Testis (tissue), 2 donors: ENCODE data around the gene WDR45B.

Source experiments
- POLR2A ChIP-seq: fragments of 450-650 bp; IDR thresholded peaks from one replicate; pipeline ENCODE4 v1.6.1; 2017; ENCODE audit warnings: antibody characterized with exemption, mild to moderate bottlenecking, moderate library complexity
- TF ChIP-seq, protein P1 (sequence below), 3 experiments: fragments of 450-650 bp in 2 of 3; fragments of 200-600 bp in 1 of 3; sonication (generic) in 1 of 3; IDR thresholded peaks; one replicate each; pipeline ENCODE4 v1.5.1; 2016 to 2019; ENCODE audit warnings: antibody characterized with exemption in 3 of 3, mild to moderate bottlenecking in 2 of 3, moderate library complexity in 1 of 3

DNA sequence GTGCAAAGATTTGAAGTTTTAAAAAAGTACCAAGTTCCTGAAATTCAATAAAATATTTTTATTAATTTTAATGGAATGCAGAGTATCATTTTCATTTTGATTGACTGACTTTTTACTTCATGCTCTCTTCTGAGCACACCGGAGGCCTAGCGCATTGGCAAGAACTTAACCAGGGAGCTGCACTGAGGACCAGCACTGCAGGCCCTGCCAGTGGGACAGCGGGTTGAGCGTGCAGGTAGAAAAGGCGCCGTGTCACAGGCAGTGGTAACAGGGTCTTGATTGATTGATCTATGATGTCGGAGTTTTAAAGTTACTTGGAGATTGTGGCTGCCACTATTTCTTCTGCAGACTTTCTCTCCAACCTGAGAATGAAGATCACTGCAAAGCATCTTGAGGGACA lies 43.7 kb downstream of the WDR45B start:
- TF ChIP-seq POLR2A, result no peak
- TF ChIP-seq, protein P1, sequence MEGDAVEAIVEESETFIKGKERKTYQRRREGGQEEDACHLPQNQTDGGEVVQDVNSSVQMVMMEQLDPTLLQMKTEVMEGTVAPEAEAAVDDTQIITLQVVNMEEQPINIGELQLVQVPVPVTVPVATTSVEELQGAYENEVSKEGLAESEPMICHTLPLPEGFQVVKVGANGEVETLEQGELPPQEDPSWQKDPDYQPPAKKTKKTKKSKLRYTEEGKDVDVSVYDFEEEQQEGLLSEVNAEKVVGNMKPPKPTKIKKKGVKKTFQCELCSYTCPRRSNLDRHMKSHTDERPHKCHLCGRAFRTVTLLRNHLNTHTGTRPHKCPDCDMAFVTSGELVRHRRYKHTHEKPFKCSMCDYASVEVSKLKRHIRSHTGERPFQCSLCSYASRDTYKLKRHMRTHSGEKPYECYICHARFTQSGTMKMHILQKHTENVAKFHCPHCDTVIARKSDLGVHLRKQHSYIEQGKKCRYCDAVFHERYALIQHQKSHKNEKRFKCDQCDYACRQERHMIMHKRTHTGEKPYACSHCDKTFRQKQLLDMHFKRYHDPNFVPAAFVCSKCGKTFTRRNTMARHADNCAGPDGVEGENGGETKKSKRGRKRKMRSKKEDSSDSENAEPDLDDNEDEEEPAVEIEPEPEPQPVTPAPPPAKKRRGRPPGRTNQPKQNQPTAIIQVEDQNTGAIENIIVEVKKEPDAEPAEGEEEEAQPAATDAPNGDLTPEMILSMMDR (IDR thresholded peaks at IDR 0.05), result no peak
